ENCODE data around the gene NUDT3. TPM values are rescaled to one million over a fixed set of nuclear protein-coding genes. Genes with fewer than 3 reads are reported as not detected.

NUDT3 gene
- total and polyA plus RNA-seq, 4 donors, result 3.2 to 20.2 (median 9.5) TPM

DNA sequence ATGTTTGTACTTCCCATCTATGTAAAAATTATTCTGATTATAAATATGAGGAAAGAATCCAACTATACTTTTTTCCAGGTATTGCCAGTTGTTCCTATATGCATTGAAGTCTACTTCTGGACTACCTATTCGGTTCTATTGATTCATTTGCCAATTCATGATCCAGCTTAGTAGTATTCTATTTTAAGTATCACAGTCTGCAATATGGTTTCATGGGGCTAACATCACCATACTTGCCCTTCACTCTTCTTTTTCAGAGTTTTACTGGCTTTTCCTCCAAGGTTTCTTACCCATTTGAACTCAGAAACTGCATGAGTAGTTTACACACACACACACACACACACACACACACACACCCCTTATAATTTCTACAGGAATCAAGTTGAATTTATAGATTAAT is 34.5 kb downstream of the NUDT3 start:
- no peaks in the 10 kb centered on the region for H3K36me3 ChIP-seq (ENCODE audit: control insufficient read depth in 4 of 4, insufficient read depth in 3 of 4, low read depth in 1 of 4, low read length in 3 of 4)
- H3K9me3 ChIP-seq (ENCODE audit: control insufficient read depth in 4 of 4, low read length in 3 of 4), result no peaks in the 10 kb centered on the region
- DNase-seq (ENCODE audit: low spot score), result no peak
- TF ChIP-seq RAD21 (IDR thresholded peaks at IDR 0.05), result no peak
- no peak for TF ChIP-seq TAF1 (conservative IDR thresholded peaks at IDR 0.05)
- TF ChIP-seq, protein P1, sequence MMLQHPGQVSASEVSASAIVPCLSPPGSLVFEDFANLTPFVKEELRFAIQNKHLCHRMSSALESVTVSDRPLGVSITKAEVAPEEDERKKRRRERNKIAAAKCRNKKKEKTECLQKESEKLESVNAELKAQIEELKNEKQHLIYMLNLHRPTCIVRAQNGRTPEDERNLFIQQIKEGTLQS (IDR thresholded peaks at IDR 0.05), result no peak
- no peak for TF ChIP-seq ZBTB33 (IDR thresholded peaks at IDR 0.05)
- no peak for TF ChIP-seq FOXA2 (IDR thresholded peaks at IDR 0.05)
- no peak for TF ChIP-seq MAX (IDR thresholded peaks at IDR 0.05)
- TF ChIP-seq NR2F2 (IDR thresholded peaks at IDR 0.05), result no peak
- no peak for TF ChIP-seq REST (IDR thresholded peaks at IDR 0.05)
- TF ChIP-seq JUND (IDR thresholded peaks at IDR 0.05), result no peak
- TF ChIP-seq, protein P2, sequence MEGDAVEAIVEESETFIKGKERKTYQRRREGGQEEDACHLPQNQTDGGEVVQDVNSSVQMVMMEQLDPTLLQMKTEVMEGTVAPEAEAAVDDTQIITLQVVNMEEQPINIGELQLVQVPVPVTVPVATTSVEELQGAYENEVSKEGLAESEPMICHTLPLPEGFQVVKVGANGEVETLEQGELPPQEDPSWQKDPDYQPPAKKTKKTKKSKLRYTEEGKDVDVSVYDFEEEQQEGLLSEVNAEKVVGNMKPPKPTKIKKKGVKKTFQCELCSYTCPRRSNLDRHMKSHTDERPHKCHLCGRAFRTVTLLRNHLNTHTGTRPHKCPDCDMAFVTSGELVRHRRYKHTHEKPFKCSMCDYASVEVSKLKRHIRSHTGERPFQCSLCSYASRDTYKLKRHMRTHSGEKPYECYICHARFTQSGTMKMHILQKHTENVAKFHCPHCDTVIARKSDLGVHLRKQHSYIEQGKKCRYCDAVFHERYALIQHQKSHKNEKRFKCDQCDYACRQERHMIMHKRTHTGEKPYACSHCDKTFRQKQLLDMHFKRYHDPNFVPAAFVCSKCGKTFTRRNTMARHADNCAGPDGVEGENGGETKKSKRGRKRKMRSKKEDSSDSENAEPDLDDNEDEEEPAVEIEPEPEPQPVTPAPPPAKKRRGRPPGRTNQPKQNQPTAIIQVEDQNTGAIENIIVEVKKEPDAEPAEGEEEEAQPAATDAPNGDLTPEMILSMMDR (IDR thresholded peaks at IDR 0.05; ENCODE audit: low read depth, low read length, missing input control), result no peak
- WGBS, result 78% methylated on average over 1 of the region's 1 CpG
- H3K27ac ChIP-seq (ENCODE audit: low read depth in 1 of 2, low read length in 2 of 2), result no peak overlapping the region
- no peak overlapping the region for H3K9ac ChIP-seq (ENCODE audit: low read depth in 1 of 2, low read length in 2 of 2)
- no peaks in the 10 kb centered on the region for H3K27me3 ChIP-seq (ENCODE audit: control insufficient read depth in 4 of 4, insufficient read depth in 4 of 4, low read length in 3 of 4)
- peaks cover 0 to 7% (median 5%) of the 10 kb centered on the region in 4 donors for H3K4me1 ChIP-seq (ENCODE audit: control insufficient read depth in 4 of 4, insufficient read depth in 4 of 4, low read length in 3 of 4)
- no peak overlapping the region for H3K4me3 ChIP-seq (ENCODE audit: low read depth in 1 of 3, low read length in 3 of 3)

- Histone ChIP-seq H3K9me3 (ENCODE audit: control insufficient read depth in 4 of 4, low read length in 3 of 4) (no peaks in the 10 kb centered on the region), H3K27ac (ENCODE audit: low read depth in 1 of 2, low read length in 2 of 2) (no peak overlapping the region), H3K36me3 (ENCODE audit: control insufficient read depth in 4 of 4, insufficient read depth in 3 of 4, low read depth in 1 of 4, low read length in 3 of 4) (no peaks in the 10 kb centered on the region), H3K4me3 (ENCODE audit: low read depth in 1 of 3, low read length in 3 of 3) (no peak overlapping the region), H3K4me1 (ENCODE audit: control insufficient read depth in 4 of 4, insufficient read depth in 4 of 4, low read length in 3 of 4) (peaks cover 0 to 8% (median 1%) of the 10 kb centered on the region in 4 donors), H3K27me3 (ENCODE audit: control insufficient read depth in 4 of 4, insufficient read depth in 4 of 4, low read length in 3 of 4) (no peaks in the 10 kb centered on the region), H3K9ac (ENCODE audit: low read depth in 1 of 2, low read length in 2 of 2) (no peak overlapping the region)
- DNase-seq (ENCODE audit: low spot score), result no peak
- 85% methylated on average over 3 of the region's 3 CpGs for WGBS
- TF ChIP-seq, protein P2 (IDR thresholded peaks at IDR 0.05; ENCODE audit: low read depth, low read length, missing input control), result no peak
- TF ChIP-seq JUND (IDR thresholded peaks at IDR 0.05) (no peak), REST (IDR thresholded peaks at IDR 0.05) (no peak), MAX (IDR thresholded peaks at IDR 0.05) (no peak), HNF4G (IDR thresholded peaks at IDR 0.05) (no peak), GABPA (IDR thresholded peaks at IDR 0.05 in 1 of 2, conservative IDR thresholded peaks at IDR 0.05 in 1 of 2) (no peak), TAF1 (conservative IDR thresholded peaks at IDR 0.05) (no peak), FOXA1 (IDR thresholded peaks at IDR 0.05) (no peak), EGR1 (IDR thresholded peaks at IDR 0.05; ENCODE audit: low read depth in 2 of 2) (no peak)
Measured at GRCh38 chr6:34355889-34356288, 36.6 kb downstream of the NUDT3 start.
